Omental fat pad (tissue), 4 donors: ENCODE measurements around the gene ELMOD1. TPM values are rescaled to one million over a fixed set of nuclear protein-coding genes. Genes with fewer than 3 reads are reported as not detected.
"Not testable (repeated sequence)": the region's sequence is repeated elsewhere in the genome, so short reads cannot be mapped to it uniquely, and the experiment has no call there.

Experiments
- ATAC-seq: fragments of 150-250 bp; one replicate; pipeline ENCODE4 v1.9.1; 2016; ENCODE audit warnings: mild to moderate bottlenecking, moderate library complexity; ENCODE audit not compliant: low FRiP score
- DNase-seq: peaks from one replicate; pipeline ENCODE4 v3.0.0-alpha.2; 2019; ENCODE audit warnings: low spot score
- total RNA-seq, 4 donors: library from RNA; depleted of rRNA; stranded (reverse); fragments of >200 nt; gene quantifications; one replicate each; pipeline ENCODE4 v1.1.0, GENCODE V29; 2016
- TF ChIP-seq, protein P1 (sequence below), 3 donors: fragments of 450-650 bp; IDR thresholded peaks; one replicate each; pipeline ENCODE4 v1.5.1; 2016 to 2017; ENCODE audit warnings: antibody characterized with exemption in 3 of 3, mild to moderate bottlenecking in 3 of 3, moderate library complexity in 2 of 3

The ELMOD1 gene
- total RNA-seq, 4 donors from 2014 or later = not detected

DNA sequence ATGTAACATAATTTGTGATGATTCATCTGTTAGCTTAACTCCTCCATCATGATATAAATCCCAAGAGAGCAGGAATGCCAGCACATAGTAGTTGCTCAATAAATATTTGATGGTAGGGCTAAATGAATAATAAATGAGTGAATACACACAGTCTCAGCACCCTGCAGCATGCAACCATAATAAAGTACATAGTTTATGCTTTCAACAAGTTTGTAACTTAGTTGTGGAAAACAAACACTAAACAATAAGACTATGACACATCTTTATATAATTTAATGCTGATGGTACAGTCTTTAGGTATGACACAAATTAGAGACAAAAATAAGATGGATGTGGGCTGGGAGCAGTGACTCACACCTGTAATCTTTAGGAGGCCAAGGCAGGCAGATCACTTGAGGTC lies 29.3 kb upstream of the ELMOD1 start:
- no peak for ATAC-seq

DNA sequence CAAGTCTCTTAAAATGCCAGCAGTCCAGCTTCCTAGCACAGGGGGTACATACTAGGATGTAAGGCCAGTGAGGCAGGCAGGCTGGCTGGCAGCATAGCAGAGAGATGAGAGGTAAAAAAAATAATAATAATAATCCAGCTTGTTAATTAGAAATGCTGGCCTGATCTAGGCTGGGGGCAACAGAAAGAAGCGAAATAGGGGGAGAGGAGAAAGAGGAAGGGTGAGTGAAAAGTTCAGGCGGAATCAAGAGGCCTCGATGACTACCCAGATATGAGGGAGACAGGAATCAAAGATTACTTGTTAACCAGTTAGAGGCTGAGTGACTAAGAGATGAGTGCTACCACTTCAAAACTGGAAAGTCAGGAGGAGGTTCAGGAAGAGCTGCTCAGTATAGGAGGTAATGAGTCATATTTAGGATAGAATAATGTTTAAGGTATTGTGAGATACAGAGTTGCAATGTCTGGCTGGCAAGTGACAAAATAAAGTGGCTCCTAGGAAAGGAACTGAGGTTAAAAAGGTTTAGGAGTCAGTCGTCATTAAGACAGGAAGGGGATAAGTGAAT lies 28.2 kb upstream of the ELMOD1 start:
- DNase-seq (no peak), ATAC-seq (no peak)
- TF ChIP-seq, protein P1, sequence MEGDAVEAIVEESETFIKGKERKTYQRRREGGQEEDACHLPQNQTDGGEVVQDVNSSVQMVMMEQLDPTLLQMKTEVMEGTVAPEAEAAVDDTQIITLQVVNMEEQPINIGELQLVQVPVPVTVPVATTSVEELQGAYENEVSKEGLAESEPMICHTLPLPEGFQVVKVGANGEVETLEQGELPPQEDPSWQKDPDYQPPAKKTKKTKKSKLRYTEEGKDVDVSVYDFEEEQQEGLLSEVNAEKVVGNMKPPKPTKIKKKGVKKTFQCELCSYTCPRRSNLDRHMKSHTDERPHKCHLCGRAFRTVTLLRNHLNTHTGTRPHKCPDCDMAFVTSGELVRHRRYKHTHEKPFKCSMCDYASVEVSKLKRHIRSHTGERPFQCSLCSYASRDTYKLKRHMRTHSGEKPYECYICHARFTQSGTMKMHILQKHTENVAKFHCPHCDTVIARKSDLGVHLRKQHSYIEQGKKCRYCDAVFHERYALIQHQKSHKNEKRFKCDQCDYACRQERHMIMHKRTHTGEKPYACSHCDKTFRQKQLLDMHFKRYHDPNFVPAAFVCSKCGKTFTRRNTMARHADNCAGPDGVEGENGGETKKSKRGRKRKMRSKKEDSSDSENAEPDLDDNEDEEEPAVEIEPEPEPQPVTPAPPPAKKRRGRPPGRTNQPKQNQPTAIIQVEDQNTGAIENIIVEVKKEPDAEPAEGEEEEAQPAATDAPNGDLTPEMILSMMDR (IDR thresholded peaks at IDR 0.05) = no peak

More for the DNA sequence above, 29.3 kb upstream of the ELMOD1 start:
- no peak for DNase-seq
- TF ChIP-seq, protein P1 (IDR thresholded peaks at IDR 0.05) = no peak

- TF ChIP-seq, protein P1 (IDR thresholded peaks at IDR 0.05) = peak in 1 of 3 donors; percentile 21
- ATAC-seq (peak; percentile 38), DNase-seq (no peak)
Measured at GRCh38 chr11:107563702-107564101, 27.2 kb upstream of the ELMOD1 start.

- ATAC-seq (no peak), DNase-seq (no peak)
- TF ChIP-seq, protein P1 (IDR thresholded peaks at IDR 0.05) = no peak
Measured at GRCh38 chr11:107564877-107565218, 26.1 kb upstream of the ELMOD1 start.

DNA sequence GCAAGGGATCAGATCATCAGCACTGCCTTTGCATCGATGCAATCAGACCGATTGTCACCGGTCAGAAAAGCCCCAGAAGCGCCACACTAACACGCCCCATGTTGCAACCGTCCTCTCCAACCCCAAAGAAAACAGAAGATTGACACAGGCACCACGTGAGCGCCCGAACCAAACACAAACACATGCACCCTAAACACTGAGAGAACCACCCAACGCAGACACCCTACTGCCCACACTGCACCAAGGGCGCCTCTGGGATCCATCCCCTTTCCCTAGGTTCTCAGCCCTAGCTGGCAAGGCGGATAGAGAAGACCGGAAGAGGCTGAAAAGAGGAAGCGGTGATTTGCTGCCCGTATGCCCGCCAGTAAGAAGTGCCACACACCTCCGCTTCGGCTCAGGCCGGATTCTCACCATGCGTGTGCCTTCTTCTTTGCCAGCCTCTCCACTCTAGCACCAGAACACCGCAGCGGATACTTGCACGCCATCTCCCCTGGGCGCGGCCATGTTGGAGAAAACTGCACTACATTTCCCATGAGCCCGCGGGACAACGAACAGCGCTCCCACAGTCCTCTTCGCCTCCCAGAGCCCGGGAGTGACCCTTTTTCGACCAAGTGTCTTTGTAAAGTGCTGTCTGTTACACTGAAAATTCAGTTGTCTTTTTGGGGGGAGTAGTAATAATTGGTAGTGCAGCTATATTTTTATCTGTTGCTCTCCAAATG lies 25.6 kb upstream of the ELMOD1 start, which contains the start of gene ALKBH8:
TSS of gene ALKBH8 (minus strand) at position 517 of the 719 bp plus-strand sequence. CDS start 4,842 bp downstream, outside the sequence.
- TF ChIP-seq, protein P1 (IDR thresholded peaks at IDR 0.05) = no peak
- ATAC-seq (peak; percentile 83), DNase-seq (peak; percentile 51)

- peak; percentile 60 for ATAC-seq
- not testable (repeated sequence) for DNase-seq
Measured at GRCh38 chr11:107565955-107566501, 24.9 kb upstream of the ELMOD1 start.

- DNase-seq (no peak), ATAC-seq (no peak)
- TF ChIP-seq, protein P1 (IDR thresholded peaks at IDR 0.05) = no peak
Measured at GRCh38 chr11:107566569-107566968, 24.4 kb upstream of the ELMOD1 start.
